Endothelial cell of umbilical vein (primary cell): ENCODE data around the gene ELF4.

Experiments
- EZH2 ChIP-seq: IDR thresholded peaks from 2 replicates; pipeline ENCODE4 v1.6.1; 2012; ENCODE audit warnings: borderline replicate concordance, low read depth, mild to moderate bottlenecking, moderate library complexity, low read length, inconsistent platforms; ENCODE audit not compliant: severe bottlenecking
- POLR2AphosphoS5 ChIP-seq: IDR thresholded peaks from 2 replicates; pipeline ENCODE4 v1.6.1; 2012; ENCODE audit warnings: low read depth, mild to moderate bottlenecking, control low read depth, low read length, moderate library complexity; ENCODE audit not compliant: insufficient read depth

- TF ChIP-seq EZH2 (no peak), POLR2AphosphoS5 (no peak)
Measured at GRCh38 chrX:130082244-130083106, 27.8 kb downstream of the ELF4 start.
